ENCODE data around the gene SOX18.
A peak's percentile ranks its signal among the peaks of the same experiment; 100 is the strongest.

The SOX18 gene

DNA sequence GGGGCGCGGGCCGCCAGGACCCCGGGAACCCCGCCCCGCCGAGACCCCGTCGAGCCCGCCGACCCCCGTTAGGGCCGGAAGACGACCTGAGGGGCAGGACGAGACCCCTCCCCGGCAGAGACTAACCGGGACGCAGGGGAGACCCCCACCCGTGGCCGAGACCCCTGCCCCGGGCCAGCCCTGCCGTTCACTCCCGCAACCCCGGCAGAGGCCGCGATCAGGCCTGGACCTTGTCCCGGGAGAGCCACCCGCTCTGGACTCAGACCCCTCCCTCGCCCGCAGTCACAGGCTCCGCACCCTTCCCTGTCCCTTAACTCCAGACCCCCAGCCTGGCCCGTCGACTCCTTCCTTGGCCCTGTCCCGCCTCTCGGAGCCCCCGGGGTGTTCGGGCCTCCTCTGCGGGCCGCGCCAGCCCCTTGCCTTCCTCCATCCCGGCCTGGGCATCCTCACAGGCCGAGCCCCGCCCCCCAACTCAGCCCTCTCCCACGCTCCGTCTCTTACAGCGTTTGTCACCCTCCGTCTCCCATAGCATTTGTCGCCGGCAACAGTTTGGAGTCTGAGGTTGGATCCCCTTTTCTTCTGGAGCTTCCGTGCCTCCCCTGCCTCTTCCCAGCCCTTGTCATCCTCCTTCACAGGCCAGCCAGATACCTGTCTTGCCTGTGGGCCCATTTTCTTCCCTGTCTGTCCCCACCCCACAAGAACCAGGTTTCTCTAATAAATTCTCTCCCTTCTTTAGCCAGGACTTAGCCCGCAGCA lies 14.1 kb upstream of the SOX18 start:
- peaks cover 63% of the 10 kb centered on the region for H3K4me1 ChIP-seq
- peak overlapping the region; percentile 89 for H3K9ac ChIP-seq
- no peaks in the 10 kb centered on the region for H3K36me3 ChIP-seq
- peaks cover 10% of the 10 kb centered on the region for H4K20me1 ChIP-seq
- peak overlapping the region; percentile 99 for H3K4me2 ChIP-seq
- no peak for TF ChIP-seq Cebpa-rat (IDR thresholded peaks at IDR 0.05)
- H3K27me3 ChIP-seq: no peaks in the 10 kb centered on the region
- H3K9me3 ChIP-seq: no peaks in the 10 kb centered on the region
- H3K27ac ChIP-seq: peak overlapping the region; percentile 89
- peak overlapping the region; percentile 97 for H3K4me3 ChIP-seq

DNA sequence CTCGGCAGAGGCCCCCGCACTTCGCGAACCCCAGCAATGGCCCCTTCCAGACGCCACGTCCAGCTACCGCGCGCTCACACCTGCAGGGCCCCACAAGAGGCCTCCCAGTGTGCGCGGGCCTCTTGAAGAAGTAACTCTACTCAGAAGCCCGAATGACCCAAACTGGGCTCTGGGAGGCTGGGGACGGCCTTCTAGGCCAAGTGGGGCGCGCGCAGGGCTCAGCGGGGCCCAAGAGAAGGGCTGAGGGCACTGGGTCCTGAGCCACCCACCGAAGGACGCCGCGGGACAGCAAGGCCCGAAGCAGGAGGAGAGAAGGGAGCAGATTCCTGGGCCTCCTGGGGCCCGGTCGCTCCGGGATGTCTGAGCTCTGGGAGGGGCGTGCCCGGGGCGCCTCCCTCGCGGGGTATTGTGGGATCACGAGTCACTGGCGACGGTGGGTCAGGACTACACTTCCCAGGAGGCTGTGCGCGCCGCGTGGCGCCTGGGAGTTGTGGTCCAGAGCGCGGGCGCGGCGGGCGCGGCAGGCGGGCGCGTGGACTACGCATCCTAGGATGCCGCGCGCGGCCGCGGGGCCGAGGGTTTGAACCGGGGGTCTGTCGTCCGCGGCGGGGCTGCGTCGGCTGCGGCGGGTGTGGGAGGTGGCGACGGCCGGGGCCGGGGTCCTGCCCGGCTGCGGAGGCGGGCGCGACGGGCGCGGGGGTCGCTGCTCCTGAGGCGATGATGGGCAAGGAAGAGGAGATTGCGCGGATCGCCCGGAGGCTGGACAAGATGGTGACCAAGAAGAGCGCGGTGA lies 13.4 kb upstream of the SOX18 start, which contains the start of gene TCEA2:
Gene TCEA2 (plus strand): TSS at position 603 of the 793 bp plus-strand sequence. CDS start 115 bp downstream, at position 718.
- H3K27ac ChIP-seq: peak within 1 kb of the TSS; percentile 89
- H3K9me3 ChIP-seq: no peaks in the 10 kb centered on the region
- H4K20me1 ChIP-seq: peaks cover 10% of the 10 kb centered on the region
- peak within 1 kb of the TSS; percentile 99 for H3K4me2 ChIP-seq
- H3K4me3 ChIP-seq: peak within 1 kb of the TSS; percentile 97
- no peak for TF ChIP-seq Cebpa-rat (IDR thresholded peaks at IDR 0.05)
- H3K9ac ChIP-seq: peak within 1 kb of the TSS; percentile 89
- no peaks in the 10 kb centered on the region for H3K36me3 ChIP-seq
- peaks cover 63% of the 10 kb centered on the region for H3K4me1 ChIP-seq
- no peaks in the 10 kb centered on the region for H3K27me3 ChIP-seq

DNA sequence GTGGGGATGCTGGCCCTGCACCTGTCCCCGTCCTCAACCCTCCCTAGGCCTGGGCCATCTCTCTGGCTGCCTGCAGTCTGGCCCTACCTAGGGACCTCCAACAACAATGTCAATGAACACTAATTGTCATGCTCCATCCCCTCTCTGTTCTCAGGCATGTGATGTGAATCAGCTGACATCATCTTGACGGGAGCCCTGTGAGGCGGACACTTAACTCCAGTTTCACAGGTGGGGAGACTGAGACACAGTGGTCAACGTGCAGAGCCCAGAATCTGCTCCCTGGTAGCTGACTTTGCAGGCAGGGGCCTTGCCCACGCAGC lies 12.8 kb upstream of the SOX18 start:
- Histone ChIP-seq H4K20me1 (peaks cover 10% of the 10 kb centered on the region), H3K4me1 (peaks cover 63% of the 10 kb centered on the region), H3K27me3 (no peaks in the 10 kb centered on the region), H3K9me3 (no peaks in the 10 kb centered on the region), H3K27ac (peak overlapping the region; percentile 89), H3K4me2 (peak overlapping the region; percentile 99), H3K9ac (peak overlapping the region; percentile 89), H3K36me3 (no peaks in the 10 kb centered on the region), H3K4me3 (peak overlapping the region; percentile 97; the same call in 1 of the 2 replicates)
- TF ChIP-seq Cebpa-rat (IDR thresholded peaks at IDR 0.05): no peak

DNA sequence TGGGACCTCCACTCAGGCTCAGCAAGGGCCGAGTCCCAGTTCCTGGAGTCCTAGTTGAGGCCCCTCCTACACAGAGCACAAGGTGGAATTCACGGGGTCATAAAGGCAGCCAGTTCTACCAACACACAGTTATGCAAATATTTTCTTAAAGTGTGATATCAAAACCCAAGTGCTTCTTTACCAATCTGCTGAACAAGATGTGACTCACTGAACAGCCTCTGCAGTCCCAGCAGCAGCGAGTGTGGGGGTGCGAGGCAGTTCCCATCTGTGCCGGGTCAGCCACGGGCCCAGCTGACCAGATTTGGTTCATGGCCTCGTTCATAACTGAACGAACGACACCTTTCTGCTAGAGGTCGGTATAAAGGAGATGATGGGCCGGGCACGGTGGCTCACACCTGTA lies 9.1 kb upstream of the SOX18 start:
- no peaks in the 10 kb centered on the region for H4K20me1 ChIP-seq
- H3K9ac ChIP-seq: peak overlapping the region; percentile 6; the same call in 1 of the 2 replicates
- no peak for TF ChIP-seq Cebpa-rat (IDR thresholded peaks at IDR 0.05)
- peaks cover 63% of the 10 kb centered on the region for H3K4me1 ChIP-seq
- peaks cover 9% of the 10 kb centered on the region; the same call in 1 of the 2 replicates for H3K27me3 ChIP-seq
- peak overlapping the region; percentile 89 for H3K4me2 ChIP-seq
- H3K9me3 ChIP-seq: no peaks in the 10 kb centered on the region
- 0 out of 2 replicates have a peak overlapping the region, but pooled peaks have one; percentile 18 for H3K27ac ChIP-seq
- H3K36me3 ChIP-seq: no peaks in the 10 kb centered on the region
- H3K4me3 ChIP-seq: no peak overlapping the region

DNA sequence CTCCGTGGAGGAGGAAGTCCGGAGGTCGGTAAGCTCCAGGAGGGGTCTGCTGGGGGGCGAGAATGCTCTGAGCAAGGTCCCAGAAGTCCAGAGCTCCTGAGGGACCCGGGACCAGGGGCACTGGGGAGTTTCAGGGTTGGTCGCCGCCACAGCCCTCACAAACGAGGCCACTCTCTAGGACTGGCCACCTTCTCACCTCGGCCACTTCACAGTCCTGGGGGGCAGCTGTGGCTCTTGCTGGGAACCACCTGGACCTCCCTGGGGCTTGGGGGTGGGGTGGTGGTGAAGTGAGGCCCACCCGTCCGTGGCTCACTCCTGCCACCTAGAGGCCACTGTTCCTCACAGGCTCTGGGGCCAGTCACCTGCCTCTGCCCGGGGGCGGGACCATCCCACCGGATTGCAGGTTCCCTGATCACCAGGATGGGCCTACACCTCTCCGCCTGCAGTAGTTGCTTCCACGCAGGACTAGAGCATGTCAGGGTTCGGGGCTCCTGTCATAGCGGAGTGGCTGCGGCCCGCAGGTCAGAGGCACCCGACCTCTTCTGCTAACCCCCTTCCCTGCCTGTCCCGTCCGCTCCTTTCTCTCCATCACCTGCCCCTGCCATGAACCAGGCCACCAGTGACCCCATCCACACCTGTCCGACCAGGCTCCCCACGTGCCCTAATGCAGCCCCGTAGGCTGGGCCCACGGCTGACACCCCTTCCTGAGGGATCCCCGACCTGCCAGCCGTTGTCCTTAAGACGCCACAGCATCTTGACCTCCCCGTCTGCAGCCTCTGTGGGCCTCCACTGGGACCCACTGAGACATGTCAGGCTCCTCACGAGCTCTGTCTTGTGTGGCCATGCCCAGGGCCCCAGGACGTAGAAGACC lies 8.4 kb upstream of the SOX18 start:
- H3K4me3 ChIP-seq: no peak overlapping the region

DNA sequence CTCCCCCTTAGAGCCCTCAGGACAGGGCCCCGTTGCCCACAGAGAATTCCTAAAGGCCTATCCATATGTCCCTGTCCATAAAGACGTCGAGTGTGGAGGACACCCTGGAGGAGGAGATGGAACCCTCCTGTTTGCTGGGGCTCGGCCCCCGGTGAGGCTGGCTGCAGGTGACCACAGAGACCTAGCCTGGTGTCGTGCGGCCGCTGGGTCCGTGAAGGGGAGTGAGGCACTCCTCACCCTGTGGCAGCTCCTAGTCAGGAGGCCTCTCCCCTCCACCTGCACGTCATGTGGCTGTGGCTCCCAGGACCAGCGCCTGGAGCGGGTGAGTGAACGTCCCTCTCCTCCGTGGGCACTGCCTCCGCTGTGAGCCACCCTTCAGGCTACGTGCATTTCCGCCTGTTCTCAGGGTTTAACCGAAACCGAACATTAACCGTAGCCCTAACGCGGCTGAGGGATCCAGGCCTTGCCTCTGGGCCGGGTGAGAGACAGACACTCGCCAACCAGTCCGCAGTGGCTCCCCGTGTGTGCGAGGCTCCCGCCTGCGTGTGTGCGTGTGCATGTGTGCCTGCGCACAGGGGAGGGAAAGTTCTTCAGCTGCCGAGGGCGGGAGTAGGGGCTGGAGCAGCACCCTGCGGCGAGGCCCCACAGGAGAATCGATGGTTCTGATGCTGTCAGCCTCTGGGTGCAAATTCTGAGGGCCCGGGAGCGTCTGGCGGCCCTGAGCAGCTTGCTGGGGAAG lies 7.6 kb upstream of the SOX18 start:
- H3K4me2 ChIP-seq: peak overlapping the region; percentile 89
- no peaks in the 10 kb centered on the region for H4K20me1 ChIP-seq
- no peak overlapping the region for H3K9ac ChIP-seq
- H3K9me3 ChIP-seq: no peaks in the 10 kb centered on the region
- peak overlapping the region; percentile 60 for H3K27ac ChIP-seq
- peaks cover 70% of the 10 kb centered on the region for H3K4me1 ChIP-seq
- H3K36me3 ChIP-seq: no peaks in the 10 kb centered on the region
- peaks cover 24% of the 10 kb centered on the region for H3K27me3 ChIP-seq
- H3K4me3 ChIP-seq: no peak overlapping the region
- TF ChIP-seq Cebpa-rat (IDR thresholded peaks at IDR 0.05): no peak

More for the DNA sequence above, 8.4 kb upstream of the SOX18 start:
- Histone ChIP-seq H3K27me3 (peaks cover 16% of the 10 kb centered on the region), H3K4me1 (peaks cover 69% of the 10 kb centered on the region), H3K36me3 (no peaks in the 10 kb centered on the region), H3K27ac (peak overlapping the region; percentile 60), H3K4me2 (peak overlapping the region; percentile 89), H3K9ac (peak overlapping the region; percentile 6; the same call in 1 of the 2 replicates), H3K9me3 (no peaks in the 10 kb centered on the region), H4K20me1 (no peaks in the 10 kb centered on the region)
- TF ChIP-seq Cebpa-rat (IDR thresholded peaks at IDR 0.05): no peak

DNA sequence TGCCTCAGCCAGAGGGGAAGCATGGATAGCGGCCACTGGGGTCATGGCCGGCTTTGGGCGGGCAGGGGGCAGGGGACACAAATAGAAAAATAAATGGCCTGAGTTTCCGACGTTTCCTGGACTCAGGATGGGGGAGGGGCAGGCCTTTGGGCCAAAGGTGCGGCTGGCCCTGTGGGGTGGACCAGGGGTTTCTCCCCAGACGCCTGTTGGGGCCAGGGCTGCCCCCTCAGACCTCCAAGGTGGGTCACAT lies 7.1 kb upstream of the SOX18 start:
- peaks cover 72% of the 10 kb centered on the region for H3K4me1 ChIP-seq
- H3K9ac ChIP-seq: no peak overlapping the region
- H3K4me3 ChIP-seq: no peak overlapping the region
- no peaks in the 10 kb centered on the region for H4K20me1 ChIP-seq
- H3K9me3 ChIP-seq: no peaks in the 10 kb centered on the region
- H3K36me3 ChIP-seq: no peaks in the 10 kb centered on the region
- H3K4me2 ChIP-seq: peak overlapping the region; percentile 89
- H3K27ac ChIP-seq: peak overlapping the region; percentile 60
- H3K27me3 ChIP-seq: peaks cover 28% of the 10 kb centered on the region
- TF ChIP-seq Cebpa-rat (IDR thresholded peaks at IDR 0.05): no peak

DNA sequence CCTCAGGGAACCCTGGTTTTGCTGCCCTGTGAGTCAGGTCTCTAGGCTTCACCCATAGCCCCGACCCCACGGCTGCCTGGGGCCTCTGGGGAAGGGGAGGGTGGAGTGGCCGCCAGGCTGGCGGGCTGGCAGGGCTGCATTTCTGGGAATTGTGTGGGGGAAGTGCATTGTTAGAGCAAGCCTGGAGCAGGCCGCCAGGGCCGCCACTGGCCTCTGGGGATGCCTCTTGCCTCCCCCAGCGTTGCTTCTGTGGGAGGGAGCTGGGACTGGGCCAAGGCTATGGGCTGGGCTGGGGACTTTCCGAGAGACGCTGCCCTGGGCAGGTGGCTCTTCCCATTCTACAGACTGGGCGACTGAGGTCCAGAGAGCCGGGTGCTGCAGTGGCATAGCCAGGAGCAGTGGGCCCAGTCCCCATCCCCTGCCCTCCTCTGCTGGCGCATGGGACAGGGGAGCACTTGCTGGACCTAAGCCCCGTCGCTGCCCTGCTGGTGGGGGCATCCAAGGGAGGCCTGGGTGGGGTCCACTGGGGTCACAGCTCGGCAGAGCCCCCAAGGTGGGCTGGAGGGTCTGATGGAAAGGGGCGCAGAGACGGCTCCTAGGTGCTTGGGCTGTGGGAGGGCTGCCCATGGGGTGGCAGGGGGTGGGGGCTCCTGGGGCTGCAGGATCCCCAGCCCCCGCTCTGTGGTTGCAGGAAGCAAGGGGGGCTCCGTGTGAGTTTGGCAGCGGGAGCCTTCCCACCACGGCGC lies 6.6 kb upstream of the SOX18 start:
- no peak overlapping the region for H3K4me3 ChIP-seq
- TF ChIP-seq Cebpa-rat (IDR thresholded peaks at IDR 0.05): no peak
- no peaks in the 10 kb centered on the region for H3K9me3 ChIP-seq
- H3K4me1 ChIP-seq: peaks cover 77% of the 10 kb centered on the region
- no peaks in the 10 kb centered on the region for H4K20me1 ChIP-seq
- H3K9ac ChIP-seq: peak overlapping the region; percentile 53; the same call in 1 of the 2 replicates
- peak overlapping the region; percentile 89 for H3K4me2 ChIP-seq
- no peaks in the 10 kb centered on the region for H3K36me3 ChIP-seq
- H3K27ac ChIP-seq: 0 out of 2 replicates have a peak overlapping the region, but pooled peaks have one; percentile 30
- peaks cover 33% of the 10 kb centered on the region for H3K27me3 ChIP-seq

Data from BLaER1 (cell line).